LNCaP clone FGC (cell line): Measurements from ENCODE around the gene C6orf47.

Experiments used
- DNase-seq: peaks from one replicate; pipeline ENCODE4 v3.0.0-alpha.2; 2011; ENCODE audit warnings: low read depth
- H3K4me3 ChIP-seq: 2 replicates; pipeline ENCODE4 v1.5.1; 2011; ENCODE audit warnings: mild to moderate bottlenecking, low read depth, low read length, control low read depth
- TF ChIP-seq, protein P1 (sequence below): IDR thresholded peaks from 2 replicates; pipeline ENCODE4 v1.5.1; 2012; ENCODE audit warnings: mild to moderate bottlenecking; ENCODE audit not compliant: control insufficient read depth, insufficient read depth; ENCODE audit errors: extremely low read depth

C6orf47 gene

DNA sequence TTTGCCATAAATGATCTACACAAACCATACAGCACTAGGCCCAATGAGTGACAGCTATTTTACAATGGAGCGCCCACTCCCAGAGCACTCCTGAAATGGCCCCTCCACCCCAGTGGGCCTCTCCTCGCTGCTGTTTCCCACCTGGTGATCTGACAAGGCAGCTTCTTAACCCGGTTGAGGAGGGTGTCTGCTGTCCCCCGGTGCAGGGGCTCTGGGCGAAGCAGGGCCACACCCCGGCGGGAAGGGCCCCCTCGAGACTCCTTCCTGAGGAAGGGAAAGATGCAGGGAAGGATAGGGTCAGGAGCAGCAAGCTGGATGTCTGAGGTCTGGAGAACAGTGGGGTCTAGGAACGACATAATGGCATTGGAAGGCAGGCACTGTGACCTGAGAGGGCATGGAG is 32.3 kb upstream of the C6orf47 start:
- no peak overlapping the region for H3K4me3 ChIP-seq
- DNase-seq = no peak
- TF ChIP-seq, protein P1, sequence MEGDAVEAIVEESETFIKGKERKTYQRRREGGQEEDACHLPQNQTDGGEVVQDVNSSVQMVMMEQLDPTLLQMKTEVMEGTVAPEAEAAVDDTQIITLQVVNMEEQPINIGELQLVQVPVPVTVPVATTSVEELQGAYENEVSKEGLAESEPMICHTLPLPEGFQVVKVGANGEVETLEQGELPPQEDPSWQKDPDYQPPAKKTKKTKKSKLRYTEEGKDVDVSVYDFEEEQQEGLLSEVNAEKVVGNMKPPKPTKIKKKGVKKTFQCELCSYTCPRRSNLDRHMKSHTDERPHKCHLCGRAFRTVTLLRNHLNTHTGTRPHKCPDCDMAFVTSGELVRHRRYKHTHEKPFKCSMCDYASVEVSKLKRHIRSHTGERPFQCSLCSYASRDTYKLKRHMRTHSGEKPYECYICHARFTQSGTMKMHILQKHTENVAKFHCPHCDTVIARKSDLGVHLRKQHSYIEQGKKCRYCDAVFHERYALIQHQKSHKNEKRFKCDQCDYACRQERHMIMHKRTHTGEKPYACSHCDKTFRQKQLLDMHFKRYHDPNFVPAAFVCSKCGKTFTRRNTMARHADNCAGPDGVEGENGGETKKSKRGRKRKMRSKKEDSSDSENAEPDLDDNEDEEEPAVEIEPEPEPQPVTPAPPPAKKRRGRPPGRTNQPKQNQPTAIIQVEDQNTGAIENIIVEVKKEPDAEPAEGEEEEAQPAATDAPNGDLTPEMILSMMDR = no peak

DNA sequence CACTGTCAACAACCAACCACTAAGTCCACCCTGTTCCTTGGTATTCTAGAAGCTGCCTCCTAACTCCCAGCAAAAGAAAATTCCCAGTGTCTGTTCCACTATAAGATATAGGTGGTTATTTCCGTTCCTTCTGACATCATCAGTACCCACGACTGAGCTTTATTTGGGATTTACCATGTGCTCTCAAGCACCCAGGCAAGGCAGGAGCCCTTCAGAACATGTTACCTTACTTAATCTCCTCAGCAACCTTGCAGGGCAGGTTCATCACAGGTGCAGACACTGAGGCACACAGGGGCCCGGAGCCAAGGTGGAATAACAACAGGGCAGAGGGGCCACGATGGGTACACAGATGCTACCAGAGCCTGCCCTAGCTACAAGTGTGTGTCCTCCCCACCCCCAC is 31.8 kb upstream of the C6orf47 start:
- TF ChIP-seq, protein P1 = no peak
- no peak for DNase-seq
- no peak overlapping the region for H3K4me3 ChIP-seq

DNA sequence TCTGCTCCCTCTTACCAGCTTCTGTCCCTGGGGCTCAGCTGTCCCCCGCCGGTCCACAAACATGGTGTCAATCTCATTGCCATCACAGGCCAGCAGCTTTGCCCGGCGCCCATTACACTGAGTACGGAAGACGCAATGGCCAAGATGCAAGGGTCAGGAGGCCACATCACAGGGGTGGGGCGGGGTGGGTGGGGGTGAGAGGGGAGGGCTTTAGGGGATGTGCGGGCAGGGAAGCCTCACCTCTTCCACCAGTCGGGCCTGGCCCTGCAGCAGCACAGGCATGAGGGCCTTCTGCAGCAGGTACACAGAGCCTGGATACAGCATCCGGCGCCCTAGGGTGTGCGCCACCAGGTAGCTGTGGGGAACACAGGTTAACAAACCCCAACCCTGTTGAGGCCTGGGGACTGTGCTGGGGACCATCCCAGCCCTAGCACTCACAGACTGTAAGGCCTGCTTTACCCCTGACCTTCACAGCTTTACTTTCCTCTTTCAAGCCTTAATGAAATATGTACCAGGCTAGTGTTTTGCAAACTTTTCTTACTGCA is 31.1 kb upstream of the C6orf47 start:
- no peak for DNase-seq
- H3K4me3 ChIP-seq = no peak overlapping the region
- TF ChIP-seq, protein P1 = no peak

DNA sequence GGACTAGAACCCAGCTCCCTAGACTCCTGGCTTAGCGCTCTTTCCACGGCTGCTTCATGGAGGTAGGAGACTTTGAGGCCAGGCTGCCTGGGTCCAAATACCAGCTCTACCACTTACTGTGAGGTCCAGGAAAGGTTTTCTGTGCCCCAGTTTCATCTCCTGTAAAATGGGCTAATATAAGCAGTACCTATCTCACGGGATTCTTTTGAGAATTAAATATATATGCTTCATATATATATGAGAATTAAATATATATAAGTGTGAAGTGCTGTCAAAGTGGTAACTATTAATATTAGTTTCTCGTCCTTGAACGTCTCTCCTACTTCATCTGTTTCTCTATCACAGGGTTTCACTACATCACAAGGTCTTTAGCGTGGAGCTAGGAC is 30.5 kb upstream of the C6orf47 start:
- no peak for DNase-seq
- TF ChIP-seq, protein P1 = no peak
- no peak overlapping the region for H3K4me3 ChIP-seq

DNA sequence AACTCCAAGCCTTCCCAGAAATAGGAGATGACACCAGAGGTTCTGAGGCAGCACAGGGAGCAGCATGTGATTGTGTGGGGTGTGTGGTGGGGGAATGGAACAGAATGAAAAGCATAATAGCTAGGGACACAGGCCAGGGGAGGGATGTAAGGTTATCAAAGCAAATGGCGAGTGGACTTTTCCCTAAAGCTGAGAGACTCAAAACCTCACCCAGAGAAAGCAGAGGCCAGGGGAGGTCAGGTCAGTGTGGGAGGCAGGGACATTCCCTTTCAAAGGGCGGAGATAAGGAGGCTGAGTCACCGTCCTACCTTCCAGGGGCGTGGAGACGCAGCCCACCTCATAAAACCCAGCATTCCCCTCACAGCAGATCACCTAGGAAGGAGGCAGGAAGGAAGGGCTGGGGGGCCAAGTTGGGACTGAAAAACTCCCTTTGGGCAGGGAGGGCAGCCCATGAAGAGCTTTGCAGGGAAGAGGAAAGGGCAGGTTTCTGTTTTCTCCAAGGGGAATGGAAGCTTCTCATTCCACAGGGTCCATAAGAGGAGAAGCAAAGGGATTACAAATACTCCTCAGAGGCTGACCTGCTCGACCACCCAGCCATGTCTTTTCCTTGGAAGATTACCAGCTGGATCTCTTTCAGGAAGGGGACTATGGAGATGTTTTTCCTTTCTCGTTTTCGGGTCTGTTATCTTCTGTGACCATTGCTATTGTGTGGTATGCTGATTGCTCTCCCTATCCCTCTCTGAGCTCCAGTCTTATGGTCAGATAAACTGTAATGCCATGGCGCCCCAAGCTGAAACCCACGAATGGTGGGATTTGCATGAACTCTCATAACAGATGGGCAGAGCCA is 29.9 kb upstream of the C6orf47 start:
- TF ChIP-seq, protein P1 = no peak
- H3K4me3 ChIP-seq = no peak overlapping the region
- DNase-seq = no peak

DNA sequence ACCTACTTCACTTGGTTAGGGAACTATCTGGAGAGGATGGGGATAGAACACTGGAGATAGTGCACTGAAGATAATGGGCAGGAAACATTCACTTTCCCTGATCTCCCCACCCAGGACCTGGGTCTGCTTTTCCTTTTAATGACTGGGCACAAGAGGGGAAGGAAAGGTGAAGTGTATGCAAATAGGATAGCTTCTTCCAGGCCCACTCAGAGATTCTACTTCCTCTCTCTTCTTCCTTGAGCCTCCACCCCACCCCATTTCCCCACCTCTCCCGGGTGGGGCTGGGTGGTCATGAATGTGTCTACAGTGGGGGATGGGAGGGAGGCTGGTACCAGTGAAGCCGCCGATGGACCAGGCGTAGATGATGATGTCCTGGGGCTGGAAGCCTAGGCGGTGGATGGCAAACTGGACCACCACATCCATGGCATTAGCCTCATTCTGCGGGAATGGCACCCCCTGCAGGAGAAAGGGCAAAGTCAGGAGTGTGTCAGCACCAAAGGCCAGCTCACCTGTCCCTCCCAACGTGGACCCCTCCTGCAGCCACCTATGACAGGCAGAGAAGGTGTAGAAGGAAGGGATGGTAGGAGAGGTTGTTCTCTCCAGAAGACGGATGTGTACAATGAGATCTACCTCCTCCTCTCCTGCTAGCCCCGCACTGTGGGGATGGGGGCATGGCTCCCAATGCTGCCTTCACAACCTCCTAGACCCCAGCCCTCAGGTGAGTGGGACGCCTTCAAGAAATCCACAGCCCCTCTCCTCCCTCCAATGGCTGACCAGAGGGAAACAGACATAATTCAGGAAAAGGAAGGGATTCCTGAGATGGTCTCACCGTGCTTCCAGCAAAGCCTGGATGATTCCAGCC is 28.9 kb upstream of the C6orf47 start:
- H3K4me3 ChIP-seq = no peak overlapping the region
- TF ChIP-seq, protein P1 = peak; percentile 42
- no peak for DNase-seq
